Liver (tissue), 3 donors: ENCODE data around the gene GPX4.

Source experiments
- ATF3 ChIP-seq: IDR thresholded peaks from 2 replicates; pipeline ENCODE4 v1.6.1; 2016; ENCODE audit warnings: antibody characterized with exemption
- FOXA1 ChIP-seq: IDR thresholded peaks from 2 replicates; pipeline ENCODE4 v1.6.1; 2016; ENCODE audit warnings: antibody characterized with exemption
- GABPA ChIP-seq, 2 donors: IDR thresholded peaks in 1 of 2; conservative IDR thresholded peaks in 1 of 2; 2 replicates each; pipeline ENCODE4 v1.6.1; 2016; ENCODE audit warnings: antibody characterized with exemption in 2 of 2, mild to moderate bottlenecking in 1 of 2, moderate library complexity in 1 of 2
- JUND ChIP-seq, 2 donors: IDR thresholded peaks; 2 replicates each; pipeline ENCODE4 v1.6.1; 2016; ENCODE audit warnings: antibody characterized with exemption in 2 of 2
- MAX ChIP-seq: IDR thresholded peaks from 2 replicates; pipeline ENCODE4 v1.6.1; 2016; ENCODE audit warnings: antibody characterized with exemption
- NR2F2 ChIP-seq: IDR thresholded peaks from 2 replicates; pipeline ENCODE4 v1.6.1; 2016; ENCODE audit warnings: antibody characterized with exemption
- RAD21 ChIP-seq, 2 donors: IDR thresholded peaks; 2 replicates each; pipeline ENCODE4 v1.6.1; 2016; ENCODE audit warnings: antibody characterized with exemption in 2 of 2, mild to moderate bottlenecking in 2 of 2
- SP1 ChIP-seq: IDR thresholded peaks from 2 replicates; pipeline ENCODE4 v1.6.1; 2018; ENCODE audit warnings: antibody characterized with exemption, mild to moderate bottlenecking
- TAF1 ChIP-seq: conservative IDR thresholded peaks from 2 replicates; pipeline ENCODE4 v1.6.1; 2016; ENCODE audit warnings: antibody characterized with exemption, mild to moderate bottlenecking
- YY1 ChIP-seq: IDR thresholded peaks from 2 replicates; pipeline ENCODE4 v1.6.1; 2016; ENCODE audit warnings: antibody characterized with exemption, mild to moderate bottlenecking
- TF ChIP-seq, protein P1 (sequence below): IDR thresholded peaks from 2 replicates; pipeline ENCODE4 v1.6.1; 2016; ENCODE audit warnings: antibody characterized with exemption
- TF ChIP-seq, protein P2 (sequence below): fragments of 150-350 bp; IDR thresholded peaks from 2 replicates; pipeline ENCODE4 v1.5.1; 2017; ENCODE audit warnings: improper control_type of control experiment, low read depth, low read length; ENCODE audit not compliant: missing input control
- TF ChIP-seq, protein P3 (sequence below): IDR thresholded peaks from 2 replicates; pipeline ENCODE4 v1.6.1; 2016; ENCODE audit warnings: antibody characterized with exemption, mild to moderate bottlenecking
- donor health status: healthy.
- donor health status: healthy.

GRCh38 chr19:1055886-1056620 lies 47.7 kb upstream of the GPX4 start:
- TF ChIP-seq RAD21 (IDR thresholded peaks at IDR 0.05) (no peak), JUND (IDR thresholded peaks at IDR 0.05) (no peak), ATF3 (no peak), TAF1 (no peak), SP1 (no peak), MAX (no peak), YY1 (no peak), GABPA (IDR thresholded peaks at IDR 0.05 in 1 of 2, conservative IDR thresholded peaks at IDR 0.05 in 1 of 2) (no peak), NR2F2 (no peak), FOXA1 (no peak)
- TF ChIP-seq, protein P1, sequence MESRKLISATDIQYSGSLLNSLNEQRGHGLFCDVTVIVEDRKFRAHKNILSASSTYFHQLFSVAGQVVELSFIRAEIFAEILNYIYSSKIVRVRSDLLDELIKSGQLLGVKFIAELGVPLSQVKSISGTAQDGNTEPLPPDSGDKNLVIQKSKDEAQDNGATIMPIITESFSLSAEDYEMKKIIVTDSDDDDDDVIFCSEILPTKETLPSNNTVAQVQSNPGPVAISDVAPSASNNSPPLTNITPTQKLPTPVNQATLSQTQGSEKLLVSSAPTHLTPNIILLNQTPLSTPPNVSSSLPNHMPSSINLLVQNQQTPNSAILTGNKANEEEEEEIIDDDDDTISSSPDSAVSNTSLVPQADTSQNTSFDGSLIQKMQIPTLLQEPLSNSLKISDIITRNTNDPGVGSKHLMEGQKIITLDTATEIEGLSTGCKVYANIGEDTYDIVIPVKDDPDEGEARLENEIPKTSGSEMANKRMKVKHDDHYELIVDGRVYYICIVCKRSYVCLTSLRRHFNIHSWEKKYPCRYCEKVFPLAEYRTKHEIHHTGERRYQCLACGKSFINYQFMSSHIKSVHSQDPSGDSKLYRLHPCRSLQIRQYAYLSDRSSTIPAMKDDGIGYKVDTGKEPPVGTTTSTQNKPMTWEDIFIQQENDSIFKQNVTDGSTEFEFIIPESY, result no peak
- TF ChIP-seq, protein P2, sequence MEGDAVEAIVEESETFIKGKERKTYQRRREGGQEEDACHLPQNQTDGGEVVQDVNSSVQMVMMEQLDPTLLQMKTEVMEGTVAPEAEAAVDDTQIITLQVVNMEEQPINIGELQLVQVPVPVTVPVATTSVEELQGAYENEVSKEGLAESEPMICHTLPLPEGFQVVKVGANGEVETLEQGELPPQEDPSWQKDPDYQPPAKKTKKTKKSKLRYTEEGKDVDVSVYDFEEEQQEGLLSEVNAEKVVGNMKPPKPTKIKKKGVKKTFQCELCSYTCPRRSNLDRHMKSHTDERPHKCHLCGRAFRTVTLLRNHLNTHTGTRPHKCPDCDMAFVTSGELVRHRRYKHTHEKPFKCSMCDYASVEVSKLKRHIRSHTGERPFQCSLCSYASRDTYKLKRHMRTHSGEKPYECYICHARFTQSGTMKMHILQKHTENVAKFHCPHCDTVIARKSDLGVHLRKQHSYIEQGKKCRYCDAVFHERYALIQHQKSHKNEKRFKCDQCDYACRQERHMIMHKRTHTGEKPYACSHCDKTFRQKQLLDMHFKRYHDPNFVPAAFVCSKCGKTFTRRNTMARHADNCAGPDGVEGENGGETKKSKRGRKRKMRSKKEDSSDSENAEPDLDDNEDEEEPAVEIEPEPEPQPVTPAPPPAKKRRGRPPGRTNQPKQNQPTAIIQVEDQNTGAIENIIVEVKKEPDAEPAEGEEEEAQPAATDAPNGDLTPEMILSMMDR, result no peak
- TF ChIP-seq, protein P3, sequence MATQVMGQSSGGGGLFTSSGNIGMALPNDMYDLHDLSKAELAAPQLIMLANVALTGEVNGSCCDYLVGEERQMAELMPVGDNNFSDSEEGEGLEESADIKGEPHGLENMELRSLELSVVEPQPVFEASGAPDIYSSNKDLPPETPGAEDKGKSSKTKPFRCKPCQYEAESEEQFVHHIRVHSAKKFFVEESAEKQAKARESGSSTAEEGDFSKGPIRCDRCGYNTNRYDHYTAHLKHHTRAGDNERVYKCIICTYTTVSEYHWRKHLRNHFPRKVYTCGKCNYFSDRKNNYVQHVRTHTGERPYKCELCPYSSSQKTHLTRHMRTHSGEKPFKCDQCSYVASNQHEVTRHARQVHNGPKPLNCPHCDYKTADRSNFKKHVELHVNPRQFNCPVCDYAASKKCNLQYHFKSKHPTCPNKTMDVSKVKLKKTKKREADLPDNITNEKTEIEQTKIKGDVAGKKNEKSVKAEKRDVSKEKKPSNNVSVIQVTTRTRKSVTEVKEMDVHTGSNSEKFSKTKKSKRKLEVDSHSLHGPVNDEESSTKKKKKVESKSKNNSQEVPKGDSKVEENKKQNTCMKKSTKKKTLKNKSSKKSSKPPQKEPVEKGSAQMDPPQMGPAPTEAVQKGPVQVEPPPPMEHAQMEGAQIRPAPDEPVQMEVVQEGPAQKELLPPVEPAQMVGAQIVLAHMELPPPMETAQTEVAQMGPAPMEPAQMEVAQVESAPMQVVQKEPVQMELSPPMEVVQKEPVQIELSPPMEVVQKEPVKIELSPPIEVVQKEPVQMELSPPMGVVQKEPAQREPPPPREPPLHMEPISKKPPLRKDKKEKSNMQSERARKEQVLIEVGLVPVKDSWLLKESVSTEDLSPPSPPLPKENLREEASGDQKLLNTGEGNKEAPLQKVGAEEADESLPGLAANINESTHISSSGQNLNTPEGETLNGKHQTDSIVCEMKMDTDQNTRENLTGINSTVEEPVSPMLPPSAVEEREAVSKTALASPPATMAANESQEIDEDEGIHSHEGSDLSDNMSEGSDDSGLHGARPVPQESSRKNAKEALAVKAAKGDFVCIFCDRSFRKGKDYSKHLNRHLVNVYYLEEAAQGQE, result no peak
